Neural cell (in vitro differentiated cells): ENCODE measurements around the gene AHRR. TPM values are rescaled to one million over a fixed set of nuclear protein-coding genes. Genes with fewer than 3 reads are reported as not detected.
"Not testable (repeated sequence)": the region's sequence is repeated elsewhere in the genome, so short reads cannot be mapped to it uniquely, and the experiment has no call there.

Experiments
- H2AFZ ChIP-seq: fragments of 200-600, 300-800 bp; sonication (generic), shearing (Covaris generic); 2 replicates; pipeline ENCODE4 v1.6.0; 2014; ENCODE audit warnings: low read depth, mild to moderate bottlenecking, antibody characterized with exemption, low read length, moderate library complexity
- H3F3A ChIP-seq: fragments of 200-600 bp; shearing (Covaris generic); 2 replicates; pipeline ENCODE4 v1.6.1; 2016; ENCODE audit warnings: mild to moderate bottlenecking, moderate library complexity, mixed read lengths, antibody characterized with exemption, low read length; ENCODE audit not compliant: insufficient read depth, poor library complexity, severe bottlenecking
- H3K27ac ChIP-seq: fragments of 200-600, 300-800 bp; sonication (generic), shearing (Covaris generic); 2 replicates; pipeline ENCODE4 v1.5.1; 2014; ENCODE audit warnings: mild to moderate bottlenecking, low read length, moderate library complexity
- H3K27me3 ChIP-seq: fragments of 300-800, 200-600 bp; sonication (generic), shearing (Covaris generic); 2 replicates; pipeline ENCODE4 v1.6.0; 2014; ENCODE audit warnings: mild to moderate bottlenecking, low read depth, low read length, moderate library complexity; ENCODE audit not compliant: insufficient read depth
- H3K36me3 ChIP-seq: fragments of 300-800, 200-600 bp; sonication (generic), shearing (Covaris generic); 2 replicates; pipeline ENCODE4 v1.5.1; 2014; ENCODE audit warnings: mild to moderate bottlenecking, antibody characterized with exemption, low read length, moderate library complexity; ENCODE audit not compliant: insufficient read depth
- H3K4me2 ChIP-seq: fragments of 300-800, 200-600 bp; sonication (generic), shearing (Covaris generic); 2 replicates; pipeline ENCODE4 v1.6.0; 2014; ENCODE audit warnings: mild to moderate bottlenecking, low read length
- H3K4me3 ChIP-seq: fragments of 300-800, 200-600 bp; sonication (generic), shearing (Covaris generic); 2 replicates; pipeline ENCODE4 v1.5.1; 2014; ENCODE audit warnings: mild to moderate bottlenecking, low read length, moderate library complexity
- H3K79me2 ChIP-seq: fragments of 200-600 bp; shearing (Covaris generic); replicated peaks from 2 replicates; pipeline ENCODE4 v1.6.0; 2014; ENCODE audit warnings: mild to moderate bottlenecking, low read length, moderate library complexity; ENCODE audit not compliant: insufficient read depth
- H3K9ac ChIP-seq: fragments of 300-800, 200-600 bp; sonication (generic), shearing (Covaris generic); 2 replicates; pipeline ENCODE4 v1.6.1; 2016; ENCODE audit warnings: mild to moderate bottlenecking, low read length, mixed read lengths
- H3K9me2 ChIP-seq: fragments of 200-600 bp; shearing (Covaris generic); 2 replicates; pipeline ENCODE4 v1.6.1; 2016; ENCODE audit warnings: mild to moderate bottlenecking, low read length, mixed read lengths; ENCODE audit not compliant: insufficient read depth
- H3K9me3 ChIP-seq: fragments of 200-600, 300-800 bp; sonication (generic), shearing (Covaris generic); 2 replicates; pipeline ENCODE4 v1.6.1; 2016; ENCODE audit warnings: mild to moderate bottlenecking, mixed run types, low read length, moderate library complexity, mixed read lengths
- H4K20me1 ChIP-seq: fragments of 200-600 bp; shearing (Covaris generic); 2 replicates; pipeline ENCODE4 v1.6.1; 2016; ENCODE audit warnings: mild to moderate bottlenecking, mixed run types; ENCODE audit not compliant: insufficient read depth
- CTCF ChIP-seq: fragments of 450-650 bp; IDR thresholded peaks from 2 replicates; pipeline ENCODE4 v1.5.1; 2014; ENCODE audit warnings: antibody characterized with exemption, mild to moderate bottlenecking, moderate library complexity; ENCODE audit not compliant: poor library complexity, severe bottlenecking
- EP300 ChIP-seq: fragments of 450-650 bp; conservative IDR thresholded peaks from 2 replicates; pipeline ENCODE4 v1.6.1; 2014; ENCODE audit warnings: antibody characterized with exemption, mild to moderate bottlenecking, moderate library complexity; ENCODE audit not compliant: poor library complexity, severe bottlenecking
- EZH2 ChIP-seq: fragments of 200-600, 300-800 bp; shearing (Covaris generic), sonication (generic); IDR thresholded peaks from 2 replicates; pipeline ENCODE4 v1.6.1; 2014; ENCODE audit warnings: antibody characterized with exemption, low read length, borderline replicate concordance, mild to moderate bottlenecking; ENCODE audit not compliant: insufficient read depth, poor library complexity, severe bottlenecking
- MXI1 ChIP-seq: fragments of 450-650 bp; conservative IDR thresholded peaks from 2 replicates; pipeline ENCODE4 v1.6.1; 2014; ENCODE audit warnings: antibody characterized with exemption, mild to moderate bottlenecking; ENCODE audit not compliant: poor library complexity, severe bottlenecking
- POLR2AphosphoS5 ChIP-seq: IDR thresholded peaks from 2 replicates; pipeline ENCODE4 v1.6.1; 2012
- RAD21 ChIP-seq: fragments of 450-650 bp; conservative IDR thresholded peaks from 2 replicates; pipeline ENCODE4 v1.6.1; 2014; ENCODE audit warnings: antibody characterized with exemption, mild to moderate bottlenecking, moderate library complexity
- REST ChIP-seq: IDR thresholded peaks from 2 replicates; pipeline ENCODE4 v1.6.1; 2012; ENCODE audit warnings: borderline replicate concordance
- SMC3 ChIP-seq: fragments of 450-650 bp; conservative IDR thresholded peaks from 2 replicates; pipeline ENCODE4 v1.6.1; 2014; ENCODE audit warnings: antibody characterized with exemption, mild to moderate bottlenecking, moderate library complexity; ENCODE audit not compliant: poor library complexity
- TAF1 ChIP-seq: IDR thresholded peaks from 2 replicates; pipeline ENCODE4 v1.6.1; 2012; ENCODE audit warnings: low read depth
- polyA plus RNA-seq: library from polyadenylated mRNA; depleted of rRNA; stranded (reverse); fragments of >200 nt; gene quantifications from 2 replicates; pipeline ENCODE4 v1.2.3, GENCODE V29; 2014

AHRR gene
- polyA plus RNA-seq, 1 donor from 2014 or later: 0.26 TPM

- Histone ChIP-seq H3K9me2 (no peaks in the 10 kb centered on the region), H3K4me3 (no peak overlapping the region), H4K20me1 (no peaks in the 10 kb centered on the region), H3K27me3 (peaks cover 19% of the 10 kb centered on the region), H3K79me2 (no peaks in the 10 kb centered on the region), H3K4me2 (no peak overlapping the region), H3K36me3 (no peaks in the 10 kb centered on the region), H3K9me3 (no peaks in the 10 kb centered on the region), H2AFZ (no peak overlapping the region), H3K27ac (no peak overlapping the region), H3F3A (no peaks in the 10 kb centered on the region), H3K9ac (no peak overlapping the region)
- TF ChIP-seq EP300: no peak
- TF ChIP-seq SMC3: no peak
- TF ChIP-seq RAD21: no peak
Measured at GRCh38 chr5:369151-369868, 47.8 kb downstream of the AHRR start.

- H2AFZ ChIP-seq, H3K9me3 ChIP-seq, H3K9ac ChIP-seq, H3K27ac ChIP-seq, H3K4me2 ChIP-seq, H4K20me1 ChIP-seq, H3F3A ChIP-seq, H3K79me2 ChIP-seq, H3K36me3 ChIP-seq, H3K9me2 ChIP-seq, H3K4me3 ChIP-seq: not testable (repeated sequence)
- H3K27me3 ChIP-seq: peaks cover 25% of the 10 kb centered on the region
Measured at GRCh38 chr5:369869-370236, 48.3 kb downstream of the AHRR start.

- Histone ChIP-seq H3K27me3 (peaks cover 29% of the 10 kb centered on the region), H3K79me2 (no peaks in the 10 kb centered on the region), H3K4me3 (no peak overlapping the region), H2AFZ (no peak overlapping the region), H3F3A (no peaks in the 10 kb centered on the region), H3K9me2 (no peaks in the 10 kb centered on the region), H3K9ac (no peak overlapping the region), H3K36me3 (no peaks in the 10 kb centered on the region), H3K27ac (no peak overlapping the region), H3K4me2 (no peak overlapping the region), H4K20me1 (no peaks in the 10 kb centered on the region), H3K9me3 (no peaks in the 10 kb centered on the region)
- TF ChIP-seq CTCF: no peak
- TF ChIP-seq MXI1: no peak
- TF ChIP-seq TAF1: no peak
- no peak for TF ChIP-seq EZH2
- TF ChIP-seq RAD21: no peak
- no peak for TF ChIP-seq SMC3
- TF ChIP-seq REST: no peak
- TF ChIP-seq POLR2AphosphoS5: no peak
- no peak for TF ChIP-seq EP300
Measured at GRCh38 chr5:370311-370958, 48.9 kb downstream of the AHRR start.
